ENCODE results near the gene CARHSP1. TPM values are rescaled to one million over a fixed set of nuclear protein-coding genes. Genes with fewer than 3 reads are reported as not detected.

Gene CARHSP1
- total and polyA plus RNA-seq, 9 of the 15 experiments (the other 6 are each of a cell fraction or from before 2014, with no cell fraction given), result 5.8 to 114 (median 41.1) TPM

GRCh38 chr16:8858994-8859912 is 9.6 kb downstream of the CARHSP1 start:
- H2AFZ ChIP-seq (ENCODE audit: low read depth, low read length), result no peak overlapping the region
- no peak for FAIRE-seq
- intact Hi-C loops (cut with micrococcal nuclease), result no loop called here
- peaks cover 48% of the 10 kb centered on the region for H3K79me2 ChIP-seq (ENCODE audit: control insufficient read depth, insufficient read depth, low read length)
- peaks cover 27% of the 10 kb centered on the region for H4K20me1 ChIP-seq (replicated peaks; ENCODE audit: control insufficient read depth, insufficient read depth, low read length)
- H3K4me2 ChIP-seq (ENCODE audit: insufficient read depth, low read length), result no peak overlapping the region
- no peak for DNase-seq (ENCODE audit: extremely low read depth in 1 of 4, low spot score in 3 of 4)
- BruUV-seq (replicated peaks), result no TSS peak
- H3K4me3 ChIP-seq, result no peak overlapping the region
- H3K9me1 ChIP-seq (ENCODE audit: control insufficient read depth, insufficient read depth, low read length), result peaks cover 9% of the 10 kb centered on the region
- no peak for ATAC-seq
- 97% methylated on average over 29 of the region's 31 CpGs for WGBS (ENCODE audit: insufficient coverage, low coverage, missing lambda C conversion rate)
- in situ Hi-C loops (cut with MboI), result no loop called here
- TF ChIP-seq POLR2B (IDR thresholded peaks at IDR 0.05; ENCODE audit: low read depth, partially characterized antibody), result peak; percentile 7
- peak; percentile 88 for TF ChIP-seq RBM22 (IDR thresholded peaks at IDR 0.05; ENCODE audit: low read depth, low read length, poor library complexity, severe bottlenecking)
- TF ChIP-seq ZNF277 (CRISPR knock-in tag; IDR thresholded peaks at IDR 0.05; ENCODE audit: borderline replicate concordance), result no peak
- TF ChIP-seq PML (IDR thresholded peaks at IDR 0.05; ENCODE audit: low read length), result no peak
- no peak for TF ChIP-seq HMG20B (CRISPR knock-in tag; IDR thresholded peaks at IDR 0.05)
- TF ChIP-seq POLR2G (IDR thresholded peaks at IDR 0.05; ENCODE audit: low read depth, low read length), result peak; percentile 52
- peak; percentile 33; the same call in 1 of the 2 replicates for TF ChIP-seq POLR2A (conservative IDR thresholded peaks at IDR 0.05)
- peak; percentile 53; the same call in 1 of the 2 replicates for TF ChIP-seq MYNN (IDR thresholded peaks at IDR 0.05)
- TF ChIP-seq MYNN (CRISPR knock-in tag; IDR thresholded peaks at IDR 0.05), result no peak
- no peak for TF ChIP-seq SIN3A (IDR thresholded peaks at IDR 0.05; ENCODE audit: borderline replicate concordance in 2 of 2, control insufficient read depth in 1 of 2, low read depth in 2 of 2, low read length in 2 of 2)
- H3K27ac ChIP-seq (ENCODE audit: extremely low read depth, low read depth, low read length), result no peak overlapping the region
- ChIA-PET CTCF (ENCODE audit: low intra/inter-chr PET ratio) (interaction anchor here (0.6 kb wide), 1 partner anchor 21 kb away, joined by 5 read pairs; no protein-coding TSS in a partner anchor), POLR2A (interaction anchor here (0.7 to 2.4 kb wide), 6 partner anchors 8 to 1885 kb away, joined by 3 to 5 read pairs (median 4); partner anchors contain the start of gene NUBP1)
- peaks cover 56% of the 10 kb centered on the region; the same call in 2 of the 3 replicates for H3K36me3 ChIP-seq (ENCODE audit: control insufficient read depth, insufficient read depth, low read length)
- H3K9me3 ChIP-seq (replicated peaks; ENCODE audit: control insufficient read depth, insufficient read depth, low read depth, low read length), result no peaks in the 10 kb centered on the region
- H3K27me3 ChIP-seq (ENCODE audit: control insufficient read depth in 2 of 2, insufficient read depth in 2 of 2, low read length in 2 of 2), result no peaks in the 10 kb centered on the region
- H3K9ac ChIP-seq (ENCODE audit: insufficient read depth in 1 of 2, low read depth in 2 of 2, low read length in 2 of 2), result peak overlapping the region in 1 of 2 experiments; percentile 21; a peak in 1 of 4 replicates
- peaks cover 22 to 43% of the 10 kb centered on the region in 2 experiments for H3K4me1 ChIP-seq (replicated peaks in 1 of 2; ENCODE audit: control insufficient read depth in 2 of 2, insufficient read depth in 2 of 2, low read length in 2 of 2)

All from K562 (cell line).